Hepatocyte (in vitro differentiated cells): ENCODE results near the gene CUX1. TPM values are rescaled to one million over a fixed set of nuclear protein-coding genes. Genes with fewer than 3 reads are reported as not detected.

Experiments
- DNase-seq: peaks from one replicate; pipeline ENCODE4 v3.0.0-alpha.2; 2016; ENCODE audit warnings: low spot score
- H2AFZ ChIP-seq: fragments of 200-600 bp; sonication (generic); 2 replicates; pipeline ENCODE4 v1.6.0; 2016; ENCODE audit warnings: antibody characterized with exemption, mild to moderate bottlenecking
- H3K27ac ChIP-seq: fragments of 200-600 bp; sonication (generic); 2 replicates; pipeline ENCODE4 v1.5.1; 2016; ENCODE audit warnings: mild to moderate bottlenecking
- H3K27me3 ChIP-seq: fragments of 200-600 bp; sonication (generic); 2 replicates; pipeline ENCODE4 v1.6.1; 2016
- H3K36me3 ChIP-seq: fragments of 200-600 bp; sonication (generic); replicated peaks from 2 replicates; pipeline ENCODE4 v1.5.1; 2016; ENCODE audit warnings: low read depth; ENCODE audit not compliant: insufficient read depth
- H3K4me1 ChIP-seq: fragments of 200-600 bp; sonication (generic); 2 replicates; pipeline ENCODE4 v1.5.1; 2016; ENCODE audit warnings: mild to moderate bottlenecking, moderate library complexity; ENCODE audit not compliant: insufficient read depth
- H3K4me2 ChIP-seq: fragments of 200-600 bp; sonication (generic); 2 replicates; pipeline ENCODE4 v1.6.0; 2016
- H3K4me3 ChIP-seq: fragments of 200-600 bp; sonication (generic); 2 replicates; pipeline ENCODE4 v1.5.1; 2016; ENCODE audit warnings: mild to moderate bottlenecking
- H3K79me2 ChIP-seq: fragments of 200-600 bp; sonication (generic); 2 replicates; pipeline ENCODE4 v1.6.0; 2017; ENCODE audit warnings: mild to moderate bottlenecking
- H3K9me2 ChIP-seq: fragments of 200-600 bp; sonication (generic); replicated peaks from 2 replicates; pipeline ENCODE4 v1.6.0; 2017; ENCODE audit warnings: mild to moderate bottlenecking; ENCODE audit not compliant: insufficient read depth
- H3K9me3 ChIP-seq: fragments of 200-600 bp; sonication (generic); 2 replicates; pipeline ENCODE4 v1.5.1; 2016; ENCODE audit warnings: low read depth, mild to moderate bottlenecking
- H4K20me1 ChIP-seq: fragments of 200-600 bp; sonication (generic); 2 replicates; pipeline ENCODE4 v1.6.0; 2016; ENCODE audit warnings: mild to moderate bottlenecking; ENCODE audit not compliant: insufficient read depth, poor library complexity, severe bottlenecking
- EZH2 ChIP-seq: fragments of 200-600 bp; sonication (generic); IDR thresholded peaks from 2 replicates; pipeline ENCODE4 v1.6.1; 2016; ENCODE audit warnings: antibody characterized with exemption, mild to moderate bottlenecking, borderline replicate concordance
- EZH2phosphoT487 ChIP-seq: fragments of 200-600 bp; sonication (generic); IDR thresholded peaks from one replicate; pipeline ENCODE4 v1.6.1; 2018; ENCODE audit warnings: antibody characterized with exemption, mild to moderate bottlenecking, low read depth, moderate library complexity; ENCODE audit not compliant: unreplicated experiment, severe bottlenecking
- WGBS: methylation state at CpG from one replicate; pipeline ENCODE4 v1.1.6; 2016; ENCODE audit warnings: low lambda C conversion rate; ENCODE audit errors: missing lambda C conversion rate; 5-methylcytosine and 5-hydroxymethylcytosine counted together
- polyA plus RNA-seq: library from polyadenylated mRNA; unstranded; fragments of >200 nt; fragmentation: Nextera tagmentation; extraction: Ambion mirVana; gene quantifications from 2 replicates; pipeline ENCODE4 v1.2.1, GENCODE V29; 2016
- total RNA-seq: library from RNA; depleted of rRNA; stranded (reverse); fragments of >200 nt; gene quantifications from 2 replicates; pipeline ENCODE4 v1.2.3, GENCODE V29; 2014
- TF ChIP-seq, protein P1 (sequence below): fragments of 200-600 bp; sonication (generic); IDR thresholded peaks from 2 replicates; pipeline ENCODE4 v1.5.1; 2016; ENCODE audit warnings: antibody characterized with exemption, mild to moderate bottlenecking; ENCODE audit not compliant: poor library complexity

Gene CUX1
- total and polyA plus RNA-seq, 2 experiments from 2014 or later, result 60.1 to 76.8 TPM

GRCh38 chr7:102029616-102030015 is 212.2 kb downstream of the CUX1 start:
- Histone ChIP-seq H3K9me3 (no peaks in the 10 kb centered on the region), H3K4me2 (no peak overlapping the region), H3K27me3 (no peaks in the 10 kb centered on the region), H3K9me2 (no peaks in the 10 kb centered on the region), H3K4me3 (no peak overlapping the region), H3K27ac (no peak overlapping the region), H3K36me3 (no peaks in the 10 kb centered on the region), H2AFZ (no peak overlapping the region), H4K20me1 (no peaks in the 10 kb centered on the region), H3K79me2 (peaks cover 30% of the 10 kb centered on the region), H3K4me1 (no peaks in the 10 kb centered on the region)
- 84% methylated on average over 6 of the region's 6 CpGs for WGBS
- DNase-seq, result no peak
- TF ChIP-seq, protein P1, sequence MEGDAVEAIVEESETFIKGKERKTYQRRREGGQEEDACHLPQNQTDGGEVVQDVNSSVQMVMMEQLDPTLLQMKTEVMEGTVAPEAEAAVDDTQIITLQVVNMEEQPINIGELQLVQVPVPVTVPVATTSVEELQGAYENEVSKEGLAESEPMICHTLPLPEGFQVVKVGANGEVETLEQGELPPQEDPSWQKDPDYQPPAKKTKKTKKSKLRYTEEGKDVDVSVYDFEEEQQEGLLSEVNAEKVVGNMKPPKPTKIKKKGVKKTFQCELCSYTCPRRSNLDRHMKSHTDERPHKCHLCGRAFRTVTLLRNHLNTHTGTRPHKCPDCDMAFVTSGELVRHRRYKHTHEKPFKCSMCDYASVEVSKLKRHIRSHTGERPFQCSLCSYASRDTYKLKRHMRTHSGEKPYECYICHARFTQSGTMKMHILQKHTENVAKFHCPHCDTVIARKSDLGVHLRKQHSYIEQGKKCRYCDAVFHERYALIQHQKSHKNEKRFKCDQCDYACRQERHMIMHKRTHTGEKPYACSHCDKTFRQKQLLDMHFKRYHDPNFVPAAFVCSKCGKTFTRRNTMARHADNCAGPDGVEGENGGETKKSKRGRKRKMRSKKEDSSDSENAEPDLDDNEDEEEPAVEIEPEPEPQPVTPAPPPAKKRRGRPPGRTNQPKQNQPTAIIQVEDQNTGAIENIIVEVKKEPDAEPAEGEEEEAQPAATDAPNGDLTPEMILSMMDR, result no peak
- TF ChIP-seq EZH2 (no peak), EZH2phosphoT487 (no peak)

- Histone ChIP-seq H3K4me2 (no peak overlapping the region), H3K9me2 (no peaks in the 10 kb centered on the region), H3K79me2 (peaks cover 25% of the 10 kb centered on the region), H2AFZ (no peak overlapping the region), H3K4me3 (no peak overlapping the region), H3K4me1 (no peaks in the 10 kb centered on the region), H3K27me3 (no peaks in the 10 kb centered on the region), H3K27ac (no peak overlapping the region), H4K20me1 (no peaks in the 10 kb centered on the region), H3K9me3 (no peaks in the 10 kb centered on the region), H3K36me3 (no peaks in the 10 kb centered on the region)
- TF ChIP-seq, protein P1, result no peak
- TF ChIP-seq EZH2phosphoT487, result no peak
- TF ChIP-seq EZH2, result no peak
- WGBS, result 93% methylated on average over 8 of the region's 8 CpGs
- no peak for DNase-seq
These were observed 213.3 kb downstream of the CUX1 start for GRCh38 chr7:102030696-102031095.

- Histone ChIP-seq H3K36me3 (no peaks in the 10 kb centered on the region), H3K79me2 (peaks cover 32% of the 10 kb centered on the region), H3K4me3 (no peak overlapping the region), H3K27me3 (no peaks in the 10 kb centered on the region), H3K4me2 (no peak overlapping the region), H3K9me2 (no peaks in the 10 kb centered on the region), H4K20me1 (no peaks in the 10 kb centered on the region), H3K27ac (no peak overlapping the region), H2AFZ (no peak overlapping the region), H3K9me3 (no peaks in the 10 kb centered on the region), H3K4me1 (no peaks in the 10 kb centered on the region)
- 86% methylated on average over 5 of the region's 5 CpGs for WGBS
- TF ChIP-seq EZH2phosphoT487, result no peak
- TF ChIP-seq, protein P1, result no peak
- no peak for TF ChIP-seq EZH2
- DNase-seq, result no peak
These were observed 219.5 kb downstream of the CUX1 start for GRCh38 chr7:102036958-102037357.

GRCh38 chr7:102039706-102040105 is 222.3 kb downstream of the CUX1 start:
- Histone ChIP-seq H3K4me1 (peaks cover under 1% of the 10 kb centered on the region), H3K9me3 (no peaks in the 10 kb centered on the region), H3K4me3 (no peak overlapping the region), H3K36me3 (no peaks in the 10 kb centered on the region), H3K27me3 (no peaks in the 10 kb centered on the region), H3K27ac (no peak overlapping the region), H4K20me1 (peaks cover 9% of the 10 kb centered on the region), H3K4me2 (no peak overlapping the region), H3K9me2 (no peaks in the 10 kb centered on the region), H2AFZ (no peak overlapping the region), H3K79me2 (peaks cover 40% of the 10 kb centered on the region)
- DNase-seq, result no peak
- TF ChIP-seq, protein P1, result no peak
- TF ChIP-seq EZH2phosphoT487 (no peak), EZH2 (no peak)
- WGBS, result 97% methylated on average over 11 of the region's 11 CpGs
